ELF-1 (cell line): ENCODE results near the gene MARK3.
A peak's percentile ranks its signal among the peaks of the same experiment; 100 is the strongest.
"Not testable (repeated sequence)": the region's sequence is repeated elsewhere in the genome, so short reads cannot be mapped to it uniquely, and the experiment has no call there.

Experiments used
- DNase-seq: peaks from one replicate; pipeline ENCODE4 v3.0.0-alpha.2; 2016; ENCODE audit warnings: low read depth, low spot score

The MARK3 gene

GRCh38 chr14:103525430-103526246 is 140.4 kb downstream of the MARK3 start:
- not testable (repeated sequence) for DNase-seq

DNA sequence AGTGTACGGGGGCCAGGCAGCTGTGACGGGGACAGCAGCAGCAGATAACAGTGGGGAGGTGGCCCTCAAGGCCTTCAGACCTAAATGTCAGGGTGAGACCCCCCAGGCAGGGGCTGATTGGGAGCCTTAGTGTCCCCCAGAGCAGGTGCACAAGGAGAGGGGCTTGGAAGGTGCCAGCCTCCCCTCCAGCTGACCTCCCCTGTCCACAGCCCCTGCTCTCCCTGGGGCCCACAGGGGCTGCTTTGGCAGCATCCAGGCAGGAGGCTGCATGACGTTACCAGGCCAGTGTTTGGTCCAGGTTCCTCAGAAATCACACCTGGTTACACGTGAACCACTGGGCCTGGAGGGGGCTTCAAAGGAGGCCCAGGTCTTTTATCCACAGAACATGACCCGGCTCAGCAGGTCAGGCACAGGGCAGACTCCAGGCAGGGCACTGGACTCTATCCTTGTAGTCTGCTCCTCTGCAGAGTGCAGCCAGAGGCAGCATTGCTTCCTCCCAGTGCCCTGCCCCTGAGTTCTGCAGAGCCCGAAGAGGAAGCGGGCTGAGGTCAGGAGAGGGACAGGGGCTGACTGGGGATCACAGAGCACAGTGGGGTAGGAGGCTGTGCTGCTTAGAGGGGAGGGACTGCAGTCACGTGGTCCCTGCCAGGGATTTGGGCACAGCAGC is 141.2 kb downstream of the MARK3 start:
- no peak for DNase-seq

- no peak for DNase-seq
Measured at GRCh38 chr14:103526914-103527248, 141.7 kb downstream of the MARK3 start.

DNA sequence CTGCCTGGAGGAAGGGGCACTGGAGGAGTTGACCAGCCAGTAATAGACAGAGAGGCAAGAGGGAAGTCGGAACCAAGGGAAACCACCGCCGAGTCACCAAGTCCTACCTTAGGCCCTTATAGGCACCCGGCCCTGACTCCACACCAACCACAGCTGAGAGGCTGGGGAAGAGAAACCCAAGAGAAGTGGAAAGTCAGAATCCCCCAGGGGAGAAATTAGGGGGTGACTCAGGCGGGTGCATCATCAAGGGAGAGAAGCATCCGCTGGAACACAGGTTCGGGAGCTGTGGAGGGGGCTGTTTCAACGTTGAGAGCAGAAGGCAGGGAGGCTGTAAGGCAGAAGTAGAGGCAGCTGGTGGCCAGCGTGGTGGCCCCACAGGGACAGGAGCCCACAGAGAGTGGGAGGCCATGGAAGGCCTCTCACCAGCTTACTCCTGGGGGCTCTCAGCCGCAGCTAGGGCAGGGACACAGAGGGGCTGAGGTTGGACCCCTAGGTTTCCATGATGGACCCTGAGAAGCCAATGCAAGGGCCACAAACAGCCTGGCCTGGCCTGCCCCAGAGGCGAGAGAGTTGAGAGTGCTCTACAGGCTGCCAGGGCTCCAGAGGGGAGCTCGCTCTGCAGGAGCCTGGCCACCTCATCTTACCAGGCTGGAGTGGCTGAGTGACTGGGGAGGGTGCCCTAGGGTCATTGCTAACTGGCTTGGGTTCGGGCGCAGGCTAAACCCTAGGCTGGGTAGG is 142.4 kb downstream of the MARK3 start:
- DNase-seq, result peak; percentile 3

GRCh38 chr14:103528146-103528586 is 143.0 kb downstream of the MARK3 start:
- DNase-seq, result peak; percentile 28

DNA sequence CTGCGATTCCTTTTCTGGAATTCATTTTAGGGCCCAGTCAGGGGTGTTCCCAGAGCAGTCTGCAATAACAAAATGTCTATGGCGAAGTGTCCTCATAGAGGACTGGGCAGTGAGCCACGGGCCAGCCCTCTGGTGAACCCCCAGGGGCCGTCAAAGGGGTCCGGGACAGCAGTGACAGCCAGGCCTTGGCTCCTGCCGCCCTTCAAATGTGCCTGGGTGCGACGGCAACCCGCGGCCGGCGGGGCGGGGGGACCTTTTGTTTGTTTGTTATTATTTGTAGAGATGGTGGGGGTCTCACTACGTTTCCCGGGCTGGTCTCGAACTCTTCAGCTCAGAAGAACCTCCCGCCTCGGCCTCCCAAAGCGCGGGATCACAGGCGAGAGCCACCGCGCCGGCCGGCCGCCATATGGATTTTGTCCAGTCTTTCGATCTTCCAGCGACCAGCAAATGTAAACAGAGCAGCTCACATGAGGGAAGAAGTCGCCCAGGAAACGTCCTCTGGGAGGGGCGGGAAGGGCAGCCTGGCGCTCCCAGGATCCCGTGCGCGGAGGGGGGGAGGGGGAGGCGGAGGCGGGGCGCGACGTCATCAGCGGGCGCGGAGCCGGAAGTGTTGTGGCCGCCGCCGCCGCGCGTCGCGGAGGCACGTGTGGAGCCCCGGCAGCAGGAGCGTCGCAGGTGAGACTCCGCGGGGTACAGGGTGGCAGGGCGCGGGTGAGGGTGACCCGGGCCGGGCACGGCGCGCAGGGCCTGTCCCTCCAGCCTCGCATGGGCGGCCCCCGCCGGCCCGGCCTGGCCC is 143.6 kb downstream of the MARK3 start, which contains the start of gene TRMT61A:
TRMT61A (plus strand) TSS at position 610 of the 796 bp plus-strand sequence. CDS start 783 bp downstream, outside the sequence.
- peak; percentile 76 for DNase-seq

- no peak for DNase-seq
Measured at GRCh38 chr14:103529383-103530365, 144.5 kb downstream of the MARK3 start.

DNA sequence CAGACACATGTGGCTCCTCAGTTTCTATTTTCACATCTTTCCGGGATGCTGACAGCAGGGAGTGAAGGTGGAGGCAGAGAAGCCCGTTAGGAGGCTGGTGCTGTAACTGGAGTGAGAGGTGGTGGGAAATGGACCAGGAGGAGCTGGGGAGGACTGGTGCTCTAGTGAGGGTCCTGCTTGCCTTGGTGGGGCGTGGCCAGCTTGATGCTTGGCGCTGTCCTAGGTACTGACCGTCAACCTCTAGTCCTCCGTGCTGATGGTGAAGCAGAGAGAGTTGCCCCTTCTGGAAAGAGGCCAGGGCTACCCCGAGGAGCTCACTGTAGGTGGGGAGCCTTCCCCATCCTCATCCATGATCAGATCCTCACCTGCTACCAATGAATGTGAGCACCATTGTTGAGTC is 145.2 kb downstream of the MARK3 start:
- DNase-seq, result peak; percentile 73

GRCh38 chr14:103530831-103531230 is 145.6 kb downstream of the MARK3 start:
- no peak for DNase-seq

DNA sequence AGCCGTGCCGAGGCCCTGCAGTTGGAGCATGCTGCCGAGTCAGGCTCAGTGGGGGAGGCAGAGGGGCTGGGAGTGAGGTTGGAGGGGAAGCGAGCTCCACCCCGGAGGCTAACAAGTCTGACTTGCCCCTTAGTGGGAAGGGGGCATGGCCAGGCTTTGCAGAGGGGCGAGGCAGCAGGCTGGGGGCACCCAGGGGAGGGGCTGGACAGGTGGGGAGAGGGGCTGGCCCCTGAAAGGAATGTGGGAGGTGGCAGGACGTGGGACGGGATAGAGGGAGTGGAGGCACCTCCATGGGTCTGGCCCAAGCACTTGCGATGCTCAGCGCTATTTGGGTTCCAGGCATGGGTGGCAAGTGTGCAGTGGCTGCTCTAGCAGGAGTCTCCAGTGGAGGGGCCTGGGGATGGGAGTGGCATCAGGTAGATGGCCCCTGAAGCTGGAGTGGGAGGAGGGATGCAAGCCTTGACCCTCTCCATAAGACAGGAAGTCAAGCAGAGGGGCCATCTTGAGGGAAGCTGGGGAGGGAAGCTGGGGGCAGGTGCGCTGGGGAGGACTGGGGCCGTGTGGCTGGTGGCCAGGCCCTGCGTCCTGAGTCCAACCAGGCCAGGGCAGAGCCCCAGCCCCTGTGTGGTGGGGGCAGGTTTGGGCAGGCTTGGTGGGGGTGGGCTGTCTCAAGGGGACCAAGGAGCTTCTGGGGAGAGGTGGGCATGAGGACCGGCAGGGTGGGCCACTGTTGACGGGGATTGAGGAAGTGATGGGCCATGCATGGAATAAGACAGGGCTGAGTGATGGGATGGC is 146.4 kb downstream of the MARK3 start:
- no peak for DNase-seq

- no peak for DNase-seq
Measured at GRCh38 chr14:103532216-103533136, 147.3 kb downstream of the MARK3 start.

- no peak for DNase-seq
Measured at GRCh38 chr14:103533137-103533998, 148.2 kb downstream of the MARK3 start.

DNA sequence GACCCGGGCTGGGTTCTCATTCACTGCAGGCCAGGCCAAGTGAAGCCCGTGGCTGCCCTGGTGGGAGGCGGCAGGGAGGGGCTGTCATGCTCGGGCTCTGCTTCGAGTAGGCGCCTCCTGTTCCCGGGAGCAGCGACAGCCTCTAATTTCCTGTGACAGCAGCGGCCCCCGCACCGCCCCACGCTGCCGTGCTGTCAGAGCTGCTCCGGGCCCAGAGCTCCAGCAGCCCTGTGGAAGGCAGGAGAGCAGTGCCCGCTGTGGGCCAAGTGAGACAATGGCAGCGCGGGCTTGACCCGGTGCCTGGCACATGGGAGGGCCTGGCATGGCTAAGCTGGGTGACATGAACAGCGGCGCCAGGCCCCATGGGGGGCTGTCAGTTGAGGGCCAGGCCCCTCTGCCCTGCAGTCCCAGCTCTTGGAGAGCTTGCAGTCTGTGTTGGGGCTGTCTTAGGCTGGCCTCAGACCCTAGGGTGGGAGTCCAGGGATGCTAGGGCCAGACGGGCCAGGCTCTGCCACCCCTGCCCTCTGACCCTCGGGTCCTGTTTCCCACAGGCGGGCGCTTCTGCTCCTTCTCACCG is 148.9 kb downstream of the MARK3 start:
- DNase-seq, result no peak

GRCh38 chr14:103534576-103535061 is 149.4 kb downstream of the MARK3 start:
- DNase-seq, result no peak

GRCh38 chr14:103535081-103535890 is 150.1 kb downstream of the MARK3 start:
- no peak for DNase-seq
